NCI-H524 treated with DMSO at 0.1 percent for 48 hours (cell line): ENCODE results near the gene CC2D2B.

Experiments used
- DNase-seq: peaks from one replicate; lab custom pipeline; 2025; lab: John Stamatoyannopoulos, UW

The CC2D2B gene

DNA sequence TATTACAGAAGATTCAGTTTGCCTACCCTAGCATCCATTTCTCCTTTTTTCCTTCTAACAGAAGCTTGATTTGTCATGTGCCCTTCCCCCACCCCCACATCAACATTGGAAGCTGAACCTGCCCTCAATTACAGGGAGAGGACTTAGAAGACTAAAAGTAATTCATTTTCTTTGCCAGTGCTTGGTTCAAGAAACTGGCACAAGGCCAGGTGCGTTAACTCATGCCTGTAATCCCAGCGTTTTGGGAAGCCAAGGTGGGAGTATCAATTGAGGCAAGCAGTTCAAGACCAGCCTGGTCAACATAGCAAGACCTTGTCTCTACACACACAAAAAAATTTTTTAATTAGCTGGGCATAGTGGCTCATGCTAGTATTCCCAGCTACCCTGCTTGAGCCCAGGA lies 168.2 kb downstream of the CC2D2B start:
- DNase-seq, result no peak

DNA sequence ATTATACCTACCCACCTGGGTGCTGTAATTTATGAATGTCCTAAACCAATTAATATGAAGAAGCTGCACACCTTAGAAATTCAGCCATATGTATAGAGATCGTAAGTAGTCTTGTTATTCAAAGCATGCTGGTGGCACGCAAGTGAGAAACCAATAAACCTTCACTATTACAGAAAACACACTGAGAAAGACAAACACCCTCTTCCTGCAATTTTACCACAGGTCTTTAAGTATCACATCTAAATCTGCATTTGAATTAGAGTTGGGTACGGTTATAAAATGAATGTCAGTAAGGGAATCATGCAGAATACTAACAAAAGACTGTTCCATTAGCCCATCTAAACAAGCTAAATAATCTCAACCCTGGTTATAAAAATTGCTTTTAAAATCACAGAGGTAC lies 169.4 kb downstream of the CC2D2B start:
- no peak for DNase-seq

DNA sequence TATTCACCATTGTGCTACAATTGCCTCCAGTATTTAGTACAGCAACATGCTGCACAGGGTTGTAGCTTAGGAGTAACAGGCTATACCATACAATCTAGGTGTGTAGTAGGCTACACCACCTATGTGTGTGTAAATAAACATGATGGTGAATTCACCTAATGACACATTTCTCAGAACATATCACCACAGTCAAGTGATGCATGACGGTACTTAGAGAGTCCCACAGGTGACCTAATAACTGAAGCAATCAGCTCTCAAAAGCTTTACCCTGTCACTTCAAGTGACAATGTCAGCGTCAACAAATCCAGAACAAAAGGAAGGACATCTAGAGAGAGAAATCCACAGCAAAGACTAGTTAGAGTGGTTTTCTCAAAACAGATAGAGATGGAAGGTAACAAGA lies 174.4 kb downstream of the CC2D2B start:
- no peak for DNase-seq
